Occipital lobe (tissue), 2 donors: ENCODE measurements around the gene ZSWIM8. TPM values are rescaled to one million over a fixed set of nuclear protein-coding genes. Genes with fewer than 3 reads are reported as not detected.
"Not testable (repeated sequence)": the region's sequence is repeated elsewhere in the genome, so short reads cannot be mapped to it uniquely, and the experiment has no call there.

Experiments used
- DNase-seq: peaks from one replicate; lab custom pipeline; 2025; lab: John Stamatoyannopoulos, UW
- total RNA-seq: library from RNA; depleted of rRNA; stranded (reverse); fragments of >200 nt; gene quantifications from one replicate; pipeline ENCODE4 v1.2.3, GENCODE V29; 2014

ZSWIM8 gene
- 30.7 TPM for total RNA-seq

GRCh38 chr10:73785211-73785720, at the start of gene ZSWIM8:
Gene ZSWIM8 (plus strand): TSS chr10:73785606. CDS start chr10:73785879, 273 bp downstream.
- DNase-seq: peak; percentile 89

GRCh38 chr10:73740501-73741254, 44.7 kb upstream of the ZSWIM8 start:
- DNase-seq: not testable (repeated sequence)

GRCh38 chr10:73742454-73742734, 43.0 kb upstream of the ZSWIM8 start:
- DNase-seq: no peak

GRCh38 chr10:73743327-73743904, 42.0 kb upstream of the ZSWIM8 start:
- no peak for DNase-seq

- DNase-seq: peak; percentile 90
These were observed 41.3 kb upstream of the ZSWIM8 start, which contains the start of gene SEC24C for GRCh38 chr10:73743905-73744663. Gene SEC24C (plus strand): TSS chr10:73744372. CDS start chr10:73746833, 2,461 bp downstream.

- DNase-seq: no peak
These were observed 40.8 kb upstream of the ZSWIM8 start for GRCh38 chr10:73744664-73744975.

- DNase-seq: no peak
These were observed 38.7 kb upstream of the ZSWIM8 start for GRCh38 chr10:73746721-73747120.

- no peak for DNase-seq
These were observed 34.6 kb upstream of the ZSWIM8 start for GRCh38 chr10:73750819-73751218.

- DNase-seq: no peak
These were observed 29.2 kb upstream of the ZSWIM8 start for GRCh38 chr10:73756183-73756582.

GRCh38 chr10:73758704-73759511, 26.5 kb upstream of the ZSWIM8 start:
- no peak for DNase-seq

- no peak for DNase-seq
These were observed 25.8 kb upstream of the ZSWIM8 start for GRCh38 chr10:73759512-73760115.

GRCh38 chr10:73761781-73762180, 23.6 kb upstream of the ZSWIM8 start:
- no peak for DNase-seq

GRCh38 chr10:73762915-73763314, 22.5 kb upstream of the ZSWIM8 start:
- no peak for DNase-seq

GRCh38 chr10:73763343-73763742, 22.1 kb upstream of the ZSWIM8 start:
- DNase-seq: no peak

GRCh38 chr10:73765066-73765465, 20.3 kb upstream of the ZSWIM8 start:
- DNase-seq: no peak

- DNase-seq: no peak
These were observed 16.5 kb upstream of the ZSWIM8 start for GRCh38 chr10:73768881-73769280.

GRCh38 chr10:73769396-73769795, 16.0 kb upstream of the ZSWIM8 start:
- no peak for DNase-seq

- no peak for DNase-seq
These were observed 13.6 kb upstream of the ZSWIM8 start for GRCh38 chr10:73771722-73772280.

GRCh38 chr10:73772281-73773151, 12.9 kb upstream of the ZSWIM8 start:
- DNase-seq: peak; percentile 91
